HG02763 (cell line): ENCODE results near the gene RABEPK.
"Not testable (repeated sequence)": the region's sequence is repeated elsewhere in the genome, so short reads cannot be mapped to it uniquely, and the experiment has no call there.

ENCODE experiments used
- ATAC-seq: cut with Tn5 transposase; IDR thresholded peaks from one replicate; pipeline ENCODE4 v1.9.1; 2021; ENCODE audit warnings: mild to moderate bottlenecking, moderate library complexity; ENCODE audit not compliant: unreplicated experiment

Gene RABEPK

GRCh38 chr9:125194466-125194865 lies 5.9 kb upstream of the RABEPK start:
- ATAC-seq, result not testable (repeated sequence)

GRCh38 chr9:125195591-125195990 lies 4.8 kb upstream of the RABEPK start:
- ATAC-seq, result not testable (repeated sequence)

GRCh38 chr9:125202846-125203618 lies 2.7 kb downstream of the RABEPK start:
- no peak for ATAC-seq

- ATAC-seq, result no peak
Observed at GRCh38 chr9:125204477-125204876, 4.1 kb downstream of the RABEPK start.

- no peak for ATAC-seq
Observed at GRCh38 chr9:125214186-125214585, 13.8 kb downstream of the RABEPK start.

- no peak for ATAC-seq
Observed at GRCh38 chr9:125218621-125219020, 18.3 kb downstream of the RABEPK start.

GRCh38 chr9:125224858-125225257 lies 24.5 kb downstream of the RABEPK start:
- not testable (repeated sequence) for ATAC-seq

GRCh38 chr9:125227761-125228160 lies 27.4 kb downstream of the RABEPK start:
- ATAC-seq, result no peak

- ATAC-seq, result no peak
Observed at GRCh38 chr9:125233678-125234077, 33.3 kb downstream of the RABEPK start.

- not testable (repeated sequence) for ATAC-seq
Observed at GRCh38 chr9:125234099-125234498, 33.8 kb downstream of the RABEPK start.

GRCh38 chr9:125235804-125236519 lies 35.6 kb downstream of the RABEPK start:
- no peak for ATAC-seq

GRCh38 chr9:125236520-125237159 lies 36.3 kb downstream of the RABEPK start:
- ATAC-seq, result not testable (repeated sequence)

- ATAC-seq, result no peak
Observed at GRCh38 chr9:125238127-125238914, 38.0 kb downstream of the RABEPK start.

GRCh38 chr9:125238915-125239446 lies 38.6 kb downstream of the RABEPK start:
- ATAC-seq, result no peak

GRCh38 chr9:125239631-125240597 lies 39.6 kb downstream of the RABEPK start:
- ATAC-seq, result no peak

- ATAC-seq, result peak; percentile 18
Observed at GRCh38 chr9:125240649-125240999, 40.3 kb downstream of the RABEPK start.

GRCh38 chr9:125241000-125241862 lies 40.9 kb downstream of the RABEPK start, which contains the start of gene HSPA5:
Gene HSPA5 (minus strand): TSS chr9:125241343. CDS start chr9:125241126, 217 bp downstream.
- peak; percentile 92 for ATAC-seq
